ENCODE measurements around the gene STAG2. TPM values are rescaled to one million over a fixed set of nuclear protein-coding genes. Genes with fewer than 3 reads are reported as not detected.

Gene STAG2
- total and polyA plus RNA-seq, 2 of the 13 experiments (the other 11 are each of a cell fraction or from before 2014, with no cell fraction given) = 21.0 to 50.8 TPM

GRCh38 chrX:123924186-123924585, 37.3 kb upstream of the STAG2 start:
- no peak for DNase-seq (ENCODE audit: low spot score)
- FAIRE-seq = no peak
- POLR2A ChIA-PET = no interaction called here

More at GRCh38 chrX:123924186-123924585, 37.3 kb upstream of the STAG2 start:
- TF ChIP-seq ZNF747 (CRISPR knock-in tag; IDR thresholded peaks at IDR 0.05; ENCODE audit: borderline replicate concordance) = no peak
- no peak for TF ChIP-seq ZNF552 (CRISPR knock-in tag; IDR thresholded peaks at IDR 0.05; ENCODE audit: borderline replicate concordance)
- no peak for TF ChIP-seq ATF4 (CRISPR knock-in tag; IDR thresholded peaks at IDR 0.05)
- TF ChIP-seq CHCHD3 (CRISPR knock-in tag; IDR thresholded peaks at IDR 0.05) = no peak
- TF ChIP-seq STAT5B (CRISPR knock-in tag; IDR thresholded peaks at IDR 0.05) = no peak
- TF ChIP-seq ATF7-NPFF (CRISPR knock-in tag; IDR thresholded peaks at IDR 0.05; ENCODE audit: low read depth) = no peak
- TF ChIP-seq MIER3 (CRISPR knock-in tag; IDR thresholded peaks at IDR 0.05; ENCODE audit: borderline replicate concordance) = no peak
- no peak for TF ChIP-seq ZNF800 (CRISPR knock-in tag; IDR thresholded peaks at IDR 0.05)
- Histone ChIP-seq H3K4me2 (ENCODE audit: low read depth, low read length) (no peak overlapping the region), H3K27ac (ENCODE audit: extremely low read length, insufficient read depth, low read length) (no peak overlapping the region), H3K36me3 (replicated peaks in 1 of 2; ENCODE audit: control insufficient read depth in 1 of 2, insufficient read depth in 2 of 2, low read length in 2 of 2) (no peaks in the 10 kb centered on the region), H3K4me3 (replicated peaks in 1 of 3; ENCODE audit: insufficient read depth in 1 of 3, low read depth in 2 of 3, low read length in 3 of 3) (no peak overlapping the region), H3K27me3 (ENCODE audit: control insufficient read depth in 1 of 2, insufficient read depth in 2 of 2, low read length in 2 of 2) (no peaks in the 10 kb centered on the region), H3K4me1 (ENCODE audit: insufficient read depth, low read length) (no peaks in the 10 kb centered on the region), H3K9me3 (ENCODE audit: low read length) (no peaks in the 10 kb centered on the region), H2AFZ (ENCODE audit: low read length) (no peak overlapping the region), H4K20me1 (ENCODE audit: insufficient read depth, low read length) (no peaks in the 10 kb centered on the region), H3K79me2 (ENCODE audit: insufficient read depth, low read length) (no peaks in the 10 kb centered on the region), H3K9ac (ENCODE audit: insufficient read depth, low read depth, low read length) (no peak overlapping the region)
- intact Hi-C loops (cut with micrococcal nuclease; ENCODE audit: unreplicated experiment) (no loop called here), in situ Hi-C loops (cut with HindIII; ENCODE audit: extremely low pct_ligation_motif_present, low pct_unique_long_range_greater_than_20kb) (no loop called here)
- WGBS (ENCODE audit: low lambda C conversion rate) = 0% methylated on average over 1 of the region's 1 CpG
- ATAC-seq = no peak
- CTCF ChIA-PET (ENCODE audit: low intra/inter-chr PET ratio, low total read pairs) = no interaction called here
- no TSS peak for BruUV-seq (replicated peaks)

Data from HepG2 (cell line).